Erythroblast (primary cell): ENCODE results near the gene ALDH18A1.

Source experiments
- GATA1 ChIP-seq: IDR thresholded peaks from 2 replicates; pipeline ENCODE4 v1.6.1; 2011; ENCODE audit warnings: low read depth, mild to moderate bottlenecking, control low read depth, low read length, moderate library complexity
- POLR2A ChIP-seq: IDR thresholded peaks from 2 replicates; pipeline ENCODE4 v1.6.1; 2011; ENCODE audit warnings: mild to moderate bottlenecking, low read length

- TF ChIP-seq POLR2A (no peak), GATA1 (no peak)
These were observed 3.8 kb upstream of the ALDH18A1 start for GRCh38 chr10:95660283-95660682.
